Activated CD4-positive, alpha-beta memory T cell treated with anti-CD3 and anti-CD28 coated beads, Interleukin-2, amount 10 ng/mL, durations not matched to agents 7 days and 5 days (primary cell): ENCODE data around the gene DLX4. TPM values are rescaled to one million over a fixed set of nuclear protein-coding genes. Genes with fewer than 3 reads are reported as not detected.

Experiments
- CTCF ChIA-PET: fragments of 350-600 bp; sonication (Branson Sonifier 250); formaldehyde crosslinking; loops from one replicate; lab custom pipeline; 2021; ENCODE audit warnings: antibody characterized with exemption, inconsistent platforms; lab: Charles Lee
- POLR2A ChIA-PET: fragments of 350-600 bp; sonication (Branson Sonifier 250); formaldehyde crosslinking; loops from one replicate; lab custom pipeline; 2021; ENCODE audit warnings: antibody characterized with exemption; lab: Charles Lee
- DNase-seq: peaks from one replicate; pipeline ENCODE4 v3.0.0-alpha.2; 2020
- H3K27ac Mint-ChIP-seq: one replicate; pipeline ENCODE4 v1.8.0; 2021; ENCODE audit warnings: mild to moderate bottlenecking, mixed read lengths
- H3K27me3 Mint-ChIP-seq: one replicate; pipeline ENCODE4 v1.8.0; 2021; ENCODE audit warnings: mixed read lengths
- H3K36me3 Mint-ChIP-seq: one replicate; pipeline ENCODE4 v1.8.0; 2021; ENCODE audit warnings: low read depth, mixed read lengths
- H3K4me1 Mint-ChIP-seq: one replicate; pipeline ENCODE4 v1.8.0; 2021; ENCODE audit warnings: mixed read lengths
- H3K4me3 Mint-ChIP-seq: one replicate; pipeline ENCODE4 v1.8.0; 2021; ENCODE audit warnings: mild to moderate bottlenecking, mixed read lengths
- H3K9me3 Mint-ChIP-seq: one replicate; pipeline ENCODE4 v1.8.0; 2021; ENCODE audit warnings: mixed read lengths
- total RNA-seq, 2 experiments: library from RNA; stranded (reverse); gene quantifications; one replicate each; pipeline ENCODE4 v1.2.3, GENCODE V29; 2021

The DLX4 gene
- total RNA-seq, 2 experiments from 2014 or later, result 0.28 TPM

DNA sequence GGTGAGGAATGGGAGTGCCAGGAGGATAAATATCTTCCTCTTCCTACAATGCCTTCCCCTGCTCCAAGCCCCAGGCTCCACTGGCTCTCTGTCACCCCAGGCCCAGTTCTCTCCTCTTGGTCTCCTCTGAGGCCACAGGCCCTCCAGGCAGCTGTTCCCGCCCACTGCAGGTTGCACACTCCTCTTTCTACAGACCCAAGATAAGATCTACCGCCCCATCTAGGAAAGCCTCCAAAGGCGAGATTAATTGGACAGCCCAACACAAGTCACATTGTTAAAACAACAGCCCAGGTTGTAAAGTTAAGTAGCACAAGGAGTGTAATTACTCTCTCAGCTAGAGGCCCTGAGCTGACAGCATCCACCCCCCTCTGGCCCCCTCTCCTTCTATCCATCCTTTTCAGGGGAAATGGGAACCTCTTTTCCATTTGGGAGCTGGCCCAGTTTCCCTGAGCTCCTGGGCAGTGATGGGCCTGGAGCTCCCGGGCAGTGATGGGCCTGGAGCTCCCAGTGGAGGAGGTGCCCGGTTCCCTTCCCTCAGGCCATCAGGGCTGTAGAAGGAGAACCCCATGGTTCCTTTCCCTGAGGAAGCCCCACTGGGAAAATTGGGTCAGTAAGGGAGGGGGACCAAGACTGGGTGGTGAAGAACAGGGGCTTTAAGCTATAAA lies 7.3 kb downstream of the DLX4 start:
- Mint-ChIP-seq H3K27ac (no peak overlapping the region), H3K4me1 (peaks cover 3% of the 10 kb centered on the region), H3K9me3 (no peaks in the 10 kb centered on the region), H3K27me3 (peaks cover 72% of the 10 kb centered on the region), H3K4me3 (no peak overlapping the region), H3K36me3 (no peaks in the 10 kb centered on the region)
- ChIA-PET POLR2A (interaction anchor here (1.4 kb wide), 1 partner anchor 13 kb away, joined by 3 read pairs; no protein-coding TSS in a partner anchor), CTCF (interaction anchor here (3.7 kb wide), 1 partner anchor 21 kb away, joined by 21 read pairs; no protein-coding TSS in a partner anchor)
- DNase-seq, result no peak

DNA sequence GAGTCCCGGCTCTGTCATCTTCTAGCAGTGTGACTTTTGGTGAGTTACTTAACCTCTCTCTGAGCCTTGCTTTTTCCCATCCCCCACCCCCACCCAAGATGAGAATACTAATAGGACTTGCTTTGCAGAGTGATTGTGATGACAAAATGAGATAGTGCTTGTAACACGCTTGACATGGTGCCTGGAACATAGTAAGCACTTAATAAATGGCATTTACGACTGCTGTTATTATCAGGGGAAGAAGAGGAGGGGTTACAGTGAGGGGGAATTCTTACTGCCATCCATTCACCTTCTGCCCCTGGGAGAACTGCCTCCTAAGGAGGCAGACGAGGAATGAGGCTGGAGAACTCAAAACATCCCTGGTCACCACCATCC lies 7.8 kb downstream of the DLX4 start:
- Mint-ChIP-seq H3K36me3 (no peaks in the 10 kb centered on the region), H3K27me3 (peaks cover 71% of the 10 kb centered on the region), H3K9me3 (no peaks in the 10 kb centered on the region), H3K27ac (no peak overlapping the region), H3K4me3 (no peak overlapping the region), H3K4me1 (no peaks in the 10 kb centered on the region)
- DNase-seq, result no peak
- ChIA-PET POLR2A (interaction anchor here (1.4 kb wide), 1 partner anchor 12 kb away, joined by 3 read pairs; no protein-coding TSS in a partner anchor), CTCF (interaction anchor here (3.7 kb wide), 1 partner anchor 20 kb away, joined by 21 read pairs; no protein-coding TSS in a partner anchor)

DNA sequence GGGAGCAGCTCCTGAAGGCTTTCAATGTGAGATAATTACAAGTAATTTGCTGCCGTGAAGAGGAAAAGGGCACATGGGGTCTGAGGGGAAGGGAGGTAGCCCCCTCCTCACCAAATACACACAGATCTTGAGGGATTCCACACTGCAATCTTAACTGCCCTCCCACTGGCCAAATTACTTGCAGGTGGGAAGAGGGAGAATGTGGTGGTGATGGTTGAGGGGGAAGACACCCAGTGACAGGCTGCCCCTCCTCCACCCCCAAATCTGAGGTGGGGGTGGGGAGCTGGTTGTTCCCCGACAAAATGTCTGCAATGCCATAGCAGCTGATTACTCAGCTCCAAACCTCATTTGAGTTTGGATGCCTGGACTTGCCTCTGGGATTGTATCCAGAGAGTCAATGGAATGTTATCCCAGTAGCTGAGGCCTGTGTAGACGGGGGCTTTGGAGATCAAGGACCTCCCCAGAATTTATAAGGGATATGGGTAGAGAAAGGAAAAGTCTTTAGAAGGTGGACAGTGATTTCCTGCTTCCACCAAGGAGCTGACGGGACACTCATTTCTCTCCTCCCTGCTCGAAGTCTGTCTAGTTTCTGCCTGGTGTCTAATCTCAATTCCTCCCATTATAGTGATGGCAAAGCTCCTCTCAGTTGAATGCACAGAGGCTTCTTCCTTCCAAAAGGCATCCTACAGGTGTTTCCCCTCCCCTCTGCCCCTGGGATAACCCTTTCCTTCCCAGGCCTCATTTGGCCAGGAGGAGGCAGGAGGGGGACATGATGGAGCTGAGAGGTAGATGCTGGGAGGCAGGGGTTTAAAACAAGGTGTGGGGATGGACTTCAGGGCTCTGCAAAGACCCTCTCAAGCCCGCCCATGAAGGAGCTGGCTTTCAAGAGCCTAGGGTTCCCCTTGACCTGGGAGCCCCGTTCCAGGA lies 8.7 kb downstream of the DLX4 start:
- Mint-ChIP-seq H3K27me3 (peaks cover 69% of the 10 kb centered on the region), H3K4me3 (no peak overlapping the region)
- POLR2A ChIA-PET, result interaction anchor here (1.4 kb wide), 1 partner anchor 11 kb away, joined by 3 read pairs; no protein-coding TSS in a partner anchor

DNA sequence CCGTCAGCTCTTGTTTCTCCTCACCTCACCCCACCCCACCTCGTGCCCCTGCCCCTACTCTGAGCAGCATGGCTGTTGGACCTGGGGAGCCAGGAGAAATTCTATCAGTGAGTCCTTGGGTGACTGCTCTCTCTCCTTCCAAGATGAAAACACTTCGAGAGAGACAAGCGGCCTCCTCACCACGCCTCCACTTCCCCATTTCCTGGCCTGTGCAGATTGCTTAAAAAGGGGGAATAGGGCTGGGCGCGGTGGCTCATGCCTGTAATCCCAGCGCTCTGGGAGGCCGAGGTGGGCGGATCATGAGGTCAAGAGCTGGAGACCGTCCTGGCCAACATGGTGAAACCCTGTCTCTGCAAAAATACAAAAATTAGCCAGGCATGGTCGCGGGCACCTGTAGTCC lies 9.5 kb downstream of the DLX4 start:
- Mint-ChIP-seq H3K27me3 (peaks cover 62% of the 10 kb centered on the region), H3K9me3 (no peaks in the 10 kb centered on the region), H3K27ac (no peak overlapping the region), H3K4me3 (no peak overlapping the region), H3K36me3 (no peaks in the 10 kb centered on the region), H3K4me1 (no peaks in the 10 kb centered on the region)
- ChIA-PET POLR2A (no interaction called here), CTCF (interaction anchor here (1.5 kb wide), 1 partner anchor 16 kb away, joined by 6 read pairs; the partner anchor contains the start of gene DLX3)
- DNase-seq, result no peak

More for the DNA sequence above, 8.7 kb downstream of the DLX4 start:
- CTCF ChIA-PET, result interaction anchor here (3.7 kb wide), 1 partner anchor 19 kb away, joined by 21 read pairs; no protein-coding TSS in a partner anchor
- Mint-ChIP-seq H3K36me3 (no peaks in the 10 kb centered on the region), H3K9me3 (no peaks in the 10 kb centered on the region), H3K4me1 (no peaks in the 10 kb centered on the region), H3K27ac (no peak overlapping the region)
- no peak for DNase-seq

DNA sequence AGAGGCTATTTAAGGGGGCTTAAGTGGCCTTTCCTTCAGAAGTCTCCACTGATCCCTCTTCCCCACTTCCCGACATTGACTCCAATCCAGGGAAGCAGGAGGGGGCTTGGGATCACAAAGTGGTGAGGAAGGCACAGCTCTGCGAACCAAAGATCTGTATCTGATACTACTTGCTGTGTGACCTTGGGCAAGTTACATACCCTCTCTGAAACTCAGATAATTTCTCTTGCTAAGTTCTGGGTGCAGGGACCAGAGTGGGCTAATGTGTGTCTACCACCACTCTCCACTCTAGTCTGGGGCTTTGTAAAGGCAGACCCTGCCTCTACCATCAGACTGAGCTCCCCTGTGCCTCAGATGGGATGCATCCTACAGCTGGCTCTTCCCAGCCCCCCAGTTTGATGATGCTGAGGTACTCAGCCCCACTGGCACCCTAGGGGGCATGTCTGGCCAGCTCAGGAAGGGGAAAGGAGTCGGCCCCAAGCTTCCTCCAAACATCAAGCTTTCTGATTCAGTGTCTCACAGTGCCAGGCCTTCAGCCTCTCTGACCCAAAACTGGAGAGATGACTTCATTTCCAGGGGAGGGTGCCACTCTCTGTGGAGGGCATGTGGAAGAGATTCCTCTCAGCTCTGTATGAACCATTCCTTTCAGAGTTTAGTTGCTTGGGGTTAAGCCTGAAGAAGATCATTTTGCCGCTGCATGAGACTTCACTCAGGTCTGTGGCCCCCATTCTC lies 10.9 kb downstream of the DLX4 start:
- CTCF ChIA-PET, result interaction anchor here (1.5 to 2.4 kb wide), 3 partner anchors 15 to 18 kb away, joined by 5 to 9 read pairs (median 6); partner anchors contain the start of gene DLX3
- H3K9me3 Mint-ChIP-seq, result no peaks in the 10 kb centered on the region
- H3K4me3 Mint-ChIP-seq, result no peak overlapping the region
- no peaks in the 10 kb centered on the region for H3K4me1 Mint-ChIP-seq
- H3K27ac Mint-ChIP-seq, result no peak overlapping the region
- H3K36me3 Mint-ChIP-seq, result no peaks in the 10 kb centered on the region
- DNase-seq, result no peak
- POLR2A ChIA-PET, result no interaction called here
- H3K27me3 Mint-ChIP-seq, result peaks cover 49% of the 10 kb centered on the region

DNA sequence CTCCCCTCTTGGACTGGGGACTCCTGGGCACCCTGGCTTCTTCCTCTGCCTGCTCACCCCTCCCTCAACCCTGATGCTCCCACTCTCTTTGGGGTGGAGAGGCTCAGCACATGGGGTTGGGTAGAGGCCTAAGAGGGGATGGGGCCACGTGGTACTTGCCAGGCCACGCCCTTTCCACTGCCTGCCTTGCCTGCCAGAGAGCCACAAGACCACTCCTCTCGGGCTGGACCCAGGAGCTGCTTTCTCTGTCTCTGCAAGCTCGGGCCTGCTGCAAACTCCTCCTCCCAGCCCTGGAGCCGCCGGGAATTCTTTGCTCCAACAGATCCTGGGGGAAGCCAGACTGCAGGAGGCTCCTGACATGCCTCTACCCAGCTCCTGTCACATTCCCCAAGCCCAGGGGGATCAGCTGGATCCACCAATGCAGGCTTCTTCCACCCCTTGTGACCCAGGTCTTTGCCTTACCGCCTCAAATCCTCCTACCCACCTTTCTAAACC lies 11.8 kb downstream of the DLX4 start:
- POLR2A ChIA-PET, result no interaction called here
- H3K27ac Mint-ChIP-seq, result no peak overlapping the region
- no peak for DNase-seq
- no peak overlapping the region for H3K4me3 Mint-ChIP-seq
- peaks cover 43% of the 10 kb centered on the region for H3K27me3 Mint-ChIP-seq
- H3K9me3 Mint-ChIP-seq, result no peaks in the 10 kb centered on the region
- H3K36me3 Mint-ChIP-seq, result no peaks in the 10 kb centered on the region
- H3K4me1 Mint-ChIP-seq, result no peaks in the 10 kb centered on the region
- CTCF ChIA-PET, result interaction anchor here (2.4 kb wide), 1 partner anchor 16 kb away, joined by 9 read pairs; no protein-coding TSS in a partner anchor

DNA sequence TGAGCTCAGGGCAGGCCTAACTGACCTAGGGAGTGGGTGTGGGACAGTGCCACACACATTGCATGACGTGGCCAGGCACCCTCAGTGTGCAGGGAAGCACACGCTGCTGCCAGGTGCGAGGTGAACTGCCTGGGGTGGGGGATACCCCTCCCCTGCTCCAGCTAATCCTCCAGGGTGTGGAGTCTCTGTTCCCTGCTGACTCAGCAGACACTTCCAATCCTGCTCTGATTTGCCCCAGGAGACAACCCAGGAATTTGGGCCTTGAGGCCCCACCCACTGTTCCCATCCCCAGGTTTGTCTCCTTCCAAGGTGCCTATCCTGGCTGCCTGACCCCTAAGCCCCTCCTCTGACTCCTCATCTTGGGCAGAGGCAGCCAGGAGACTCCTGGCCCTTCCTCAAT lies 15.3 kb downstream of the DLX4 start:
- H3K4me1 Mint-ChIP-seq, result no peaks in the 10 kb centered on the region
- H3K36me3 Mint-ChIP-seq, result no peaks in the 10 kb centered on the region
- no peak overlapping the region for H3K4me3 Mint-ChIP-seq
- H3K27me3 Mint-ChIP-seq, result peaks cover 50% of the 10 kb centered on the region
- CTCF ChIA-PET, result interaction anchor here (1.3 to 3.6 kb wide), 2 partner anchors 13 to 32 kb away, joined by 3 to 17 read pairs; no protein-coding TSS in a partner anchor
- POLR2A ChIA-PET, result no interaction called here
- no peaks in the 10 kb centered on the region for H3K9me3 Mint-ChIP-seq
- DNase-seq, result no peak
- H3K27ac Mint-ChIP-seq, result no peak overlapping the region

DNA sequence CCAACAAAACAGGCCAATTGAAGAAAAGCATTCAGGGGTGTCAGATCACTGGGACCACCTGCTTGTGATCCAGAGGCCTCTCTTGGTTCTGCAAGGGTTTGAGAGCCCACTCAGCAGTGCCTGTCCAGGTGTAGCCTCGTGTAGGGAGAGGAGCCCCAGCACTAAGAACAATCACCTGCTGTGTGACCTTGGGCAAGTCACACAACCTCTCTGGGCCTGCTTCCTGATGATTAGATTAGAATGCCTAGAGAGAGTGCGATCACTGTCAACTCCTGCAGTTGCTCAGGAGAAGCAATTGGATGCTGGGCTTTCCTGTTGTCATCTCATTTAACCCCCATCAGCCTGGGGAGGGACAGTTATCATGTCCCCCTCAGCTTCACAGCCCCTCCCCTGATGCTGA lies 15.8 kb downstream of the DLX4 start:
- Mint-ChIP-seq H3K27me3 (peaks cover 53% of the 10 kb centered on the region), H3K4me3 (no peak overlapping the region), H3K27ac (no peak overlapping the region), H3K9me3 (no peaks in the 10 kb centered on the region), H3K36me3 (no peaks in the 10 kb centered on the region), H3K4me1 (no peaks in the 10 kb centered on the region)
- CTCF ChIA-PET, result interaction anchor here (1.3 to 3.6 kb wide), 2 partner anchors 13 to 32 kb away, joined by 3 to 17 read pairs; no protein-coding TSS in a partner anchor
- no peak for DNase-seq
- POLR2A ChIA-PET, result no interaction called here

DNA sequence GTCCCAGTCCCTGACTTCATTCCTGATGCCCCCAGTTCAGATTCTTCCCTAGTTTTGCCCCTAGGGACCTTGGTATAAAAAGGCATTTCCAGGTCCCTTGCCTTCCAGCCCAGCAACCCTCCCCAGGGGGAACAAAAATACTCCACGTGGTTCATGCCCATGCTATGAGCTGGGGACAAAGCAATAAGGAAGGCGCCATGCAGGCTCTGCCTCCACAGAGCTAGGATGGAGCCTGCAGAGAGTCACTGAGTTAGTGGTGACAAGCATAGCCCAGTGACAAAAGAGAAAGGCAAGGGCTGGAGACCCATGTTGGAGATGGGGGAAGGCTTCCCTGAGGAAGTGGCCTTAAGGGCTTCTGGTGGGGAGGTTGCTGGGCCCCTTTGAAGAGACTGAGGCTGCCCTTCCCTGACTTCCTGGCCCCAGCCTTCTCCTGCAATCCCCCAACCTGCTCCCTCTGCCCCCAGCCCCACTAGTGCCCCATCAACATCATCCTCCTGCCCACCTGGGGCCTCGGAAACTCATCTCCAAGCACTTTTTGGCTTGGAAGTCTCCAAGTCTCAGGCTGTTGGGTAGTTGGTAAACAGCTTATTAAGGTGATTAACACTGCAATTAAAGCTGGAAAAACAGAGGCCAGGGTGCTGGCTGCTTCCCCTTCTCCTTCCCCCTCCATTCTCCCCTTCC lies 16.5 kb downstream of the DLX4 start:
- Mint-ChIP-seq H3K27ac (no peak overlapping the region), H3K36me3 (no peaks in the 10 kb centered on the region), H3K4me3 (no peak overlapping the region), H3K4me1 (no peaks in the 10 kb centered on the region), H3K9me3 (no peaks in the 10 kb centered on the region), H3K27me3 (peaks cover 54% of the 10 kb centered on the region)
- DNase-seq, result no peak
- ChIA-PET POLR2A (no interaction called here), CTCF (interaction anchor here (0.6 to 1.3 kb wide), 3 partner anchors 11 to 109 kb away, joined by 3 to 5 read pairs (median 4); no protein-coding TSS in a partner anchor)

DNA sequence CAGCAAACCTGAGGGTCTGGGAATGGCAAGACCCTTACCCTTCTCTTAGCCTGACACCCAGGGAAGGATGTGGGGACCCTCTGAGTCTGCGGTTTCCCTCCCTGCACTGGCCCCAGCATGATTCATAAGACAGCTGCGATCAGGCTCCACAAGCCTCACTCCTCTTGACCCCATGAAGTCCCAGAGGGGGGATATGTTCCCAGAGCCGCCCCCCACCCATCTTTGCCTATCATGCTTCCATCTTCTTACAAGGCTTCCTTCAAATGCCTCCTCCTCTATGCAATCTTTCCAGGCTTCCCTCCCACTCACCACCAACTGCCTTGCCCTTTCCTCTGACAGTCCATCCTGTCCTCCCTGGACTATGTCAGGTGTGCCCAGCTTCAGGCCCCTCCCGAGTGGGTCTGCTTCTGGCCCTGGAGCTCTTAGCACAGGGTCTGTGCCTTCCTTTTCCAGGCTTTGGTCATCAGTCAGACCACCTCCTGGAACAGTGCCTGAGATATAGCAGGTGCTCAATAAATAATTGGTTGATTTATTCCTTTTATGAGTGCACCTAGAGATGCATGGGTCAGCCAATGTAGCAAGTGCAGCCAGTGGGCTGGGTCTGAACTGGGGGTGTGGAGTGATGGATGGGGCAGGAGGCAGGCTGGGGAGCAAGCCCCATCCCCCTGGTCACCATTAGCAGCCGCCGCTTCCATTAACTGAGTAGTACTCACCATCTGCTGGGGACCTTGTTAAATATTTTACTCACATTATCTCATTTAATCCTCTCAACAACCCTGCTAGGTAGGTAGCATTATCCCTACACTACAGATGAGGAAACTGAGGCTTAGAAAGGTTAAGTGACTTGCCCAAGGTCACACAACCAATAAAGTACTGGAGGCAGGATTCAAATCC lies 17.7 kb downstream of the DLX4 start:
- Mint-ChIP-seq H3K4me1 (no peaks in the 10 kb centered on the region), H3K27ac (no peak overlapping the region), H3K4me3 (no peak overlapping the region), H3K27me3 (peaks cover 56% of the 10 kb centered on the region), H3K36me3 (no peaks in the 10 kb centered on the region), H3K9me3 (no peaks in the 10 kb centered on the region)
- CTCF ChIA-PET, result interaction anchor here (1.0 to 3.5 kb wide), 3 partner anchors 11 to 108 kb away, joined by 3 to 23 read pairs (median 4); no protein-coding TSS in a partner anchor
- DNase-seq, result no peak
- POLR2A ChIA-PET, result interaction anchor here (0.6 kb wide), 1 partner anchor 136 kb away, joined by 3 read pairs; no protein-coding TSS in a partner anchor

DNA sequence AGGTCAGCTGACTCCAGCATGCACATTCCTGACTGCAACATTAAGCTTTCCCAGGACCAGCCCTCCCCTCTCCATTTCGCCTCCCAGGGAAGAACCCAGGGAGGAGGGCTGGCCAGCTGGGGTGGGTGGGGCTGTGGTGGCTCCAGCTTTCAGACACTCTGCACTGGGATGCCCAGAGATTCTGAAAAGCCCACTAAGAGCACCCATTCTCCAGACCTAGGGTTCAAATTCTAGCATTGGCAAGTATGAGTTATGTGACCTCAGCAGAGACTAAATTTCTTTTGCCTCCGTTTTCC lies 18.2 kb downstream of the DLX4 start:
- CTCF ChIA-PET, result interaction anchor here (3.5 kb wide), 1 partner anchor 11 kb away, joined by 23 read pairs; no protein-coding TSS in a partner anchor
- no peak overlapping the region for H3K4me3 Mint-ChIP-seq
- peaks cover 58% of the 10 kb centered on the region for H3K27me3 Mint-ChIP-seq
- no peak for DNase-seq
- POLR2A ChIA-PET, result no interaction called here
- no peaks in the 10 kb centered on the region for H3K9me3 Mint-ChIP-seq
- no peak overlapping the region for H3K27ac Mint-ChIP-seq
- no peaks in the 10 kb centered on the region for H3K36me3 Mint-ChIP-seq
- H3K4me1 Mint-ChIP-seq, result peaks cover 1% of the 10 kb centered on the region
